ENCODE results near the gene SUSD2. TPM values are rescaled to one million over a fixed set of nuclear protein-coding genes. Genes with fewer than 3 reads are reported as not detected.

The SUSD2 gene
- polyA plus RNA-seq, 1 of the 3 experiments (the other 2 are of a cell fraction): 0.82 TPM

DNA sequence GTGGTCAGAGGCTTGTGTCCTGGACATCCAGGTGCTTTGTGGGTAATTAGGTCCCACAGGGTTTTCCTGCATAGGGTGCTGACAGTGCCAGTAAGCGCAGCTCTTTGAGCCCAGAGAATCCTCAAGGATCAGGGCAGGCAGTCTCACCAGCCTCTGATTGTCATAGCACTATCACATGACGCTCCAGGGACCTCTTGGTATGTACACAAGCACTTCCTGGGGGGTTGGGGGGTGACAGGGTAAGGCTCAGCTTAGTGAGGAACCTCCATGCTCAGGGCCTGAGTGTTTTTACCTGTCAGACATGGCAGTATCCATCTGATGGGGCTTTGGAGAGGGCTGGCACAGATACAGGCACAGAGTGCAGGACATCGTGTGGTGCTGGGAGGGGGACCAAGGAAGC is 27.9 kb upstream of the SUSD2 start:
- no peak for DNase-seq
- peaks cover 15 to 33% of the 10 kb centered on the region in 2 experiments; a peak in 3 of 4 replicates for H3K4me1 ChIP-seq (ENCODE audit: control insufficient read depth in 1 of 2, insufficient read depth in 2 of 2, low read depth in 1 of 2, low read length in 1 of 2)
- H3K27me3 ChIP-seq (ENCODE audit: insufficient read depth): no peaks in the 10 kb centered on the region
- WGBS (ENCODE audit: low lambda C conversion rate): 79% methylated on average over 2 of the region's 3 CpGs
- TF ChIP-seq, protein P1, sequence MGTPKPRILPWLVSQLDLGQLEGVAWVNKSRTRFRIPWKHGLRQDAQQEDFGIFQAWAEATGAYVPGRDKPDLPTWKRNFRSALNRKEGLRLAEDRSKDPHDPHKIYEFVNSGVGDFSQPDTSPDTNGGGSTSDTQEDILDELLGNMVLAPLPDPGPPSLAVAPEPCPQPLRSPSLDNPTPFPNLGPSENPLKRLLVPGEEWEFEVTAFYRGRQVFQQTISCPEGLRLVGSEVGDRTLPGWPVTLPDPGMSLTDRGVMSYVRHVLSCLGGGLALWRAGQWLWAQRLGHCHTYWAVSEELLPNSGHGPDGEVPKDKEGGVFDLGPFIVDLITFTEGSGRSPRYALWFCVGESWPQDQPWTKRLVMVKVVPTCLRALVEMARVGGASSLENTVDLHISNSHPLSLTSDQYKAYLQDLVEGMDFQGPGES (IDR thresholded peaks at IDR 0.05; ENCODE audit: low read depth, low read length): no peak
- TF ChIP-seq TAF1 (IDR thresholded peaks at IDR 0.05; ENCODE audit: borderline replicate concordance, low read depth, low read length) (no peak), RXRA (IDR thresholded peaks at IDR 0.05; ENCODE audit: borderline replicate concordance, low read depth) (no peak), SIN3A (IDR thresholded peaks at IDR 0.05; ENCODE audit: borderline replicate concordance, low read depth, low read length) (no peak), CHD2 (IDR thresholded peaks at IDR 0.05; ENCODE audit: low read length, partially characterized antibody) (no peak), FOXJ3 (CRISPR knock-in tag; IDR thresholded peaks at IDR 0.05) (no peak), EZH2phosphoT487 (IDR thresholded peaks at IDR 0.05; ENCODE audit: borderline replicate concordance, low read depth) (no peak), RFX5 (IDR thresholded peaks at IDR 0.05; ENCODE audit: low read length) (no peak), FOSL2 (IDR thresholded peaks at IDR 0.05; ENCODE audit: borderline replicate concordance, low read depth) (no peak), EP300 (IDR thresholded peaks at IDR 0.05; ENCODE audit: borderline replicate concordance in 1 of 2, low read depth in 1 of 2, low read length in 1 of 2) (no peak), ELF1 (IDR thresholded peaks at IDR 0.05) (no peak), SMC3 (IDR thresholded peaks at IDR 0.05; ENCODE audit: low read depth, low read length) (no peak), GABPA (IDR thresholded peaks at IDR 0.05; ENCODE audit: low read depth) (no peak), NFIC (IDR thresholded peaks at IDR 0.05; ENCODE audit: borderline replicate concordance) (no peak), GATA2 (CRISPR knock-in tag; IDR thresholded peaks at IDR 0.05) (no peak), RAD21 (IDR thresholded peaks at IDR 0.05; ENCODE audit: low read length) (no peak)
- TF ChIP-seq, protein P2, sequence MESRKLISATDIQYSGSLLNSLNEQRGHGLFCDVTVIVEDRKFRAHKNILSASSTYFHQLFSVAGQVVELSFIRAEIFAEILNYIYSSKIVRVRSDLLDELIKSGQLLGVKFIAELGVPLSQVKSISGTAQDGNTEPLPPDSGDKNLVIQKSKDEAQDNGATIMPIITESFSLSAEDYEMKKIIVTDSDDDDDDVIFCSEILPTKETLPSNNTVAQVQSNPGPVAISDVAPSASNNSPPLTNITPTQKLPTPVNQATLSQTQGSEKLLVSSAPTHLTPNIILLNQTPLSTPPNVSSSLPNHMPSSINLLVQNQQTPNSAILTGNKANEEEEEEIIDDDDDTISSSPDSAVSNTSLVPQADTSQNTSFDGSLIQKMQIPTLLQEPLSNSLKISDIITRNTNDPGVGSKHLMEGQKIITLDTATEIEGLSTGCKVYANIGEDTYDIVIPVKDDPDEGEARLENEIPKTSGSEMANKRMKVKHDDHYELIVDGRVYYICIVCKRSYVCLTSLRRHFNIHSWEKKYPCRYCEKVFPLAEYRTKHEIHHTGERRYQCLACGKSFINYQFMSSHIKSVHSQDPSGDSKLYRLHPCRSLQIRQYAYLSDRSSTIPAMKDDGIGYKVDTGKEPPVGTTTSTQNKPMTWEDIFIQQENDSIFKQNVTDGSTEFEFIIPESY (IDR thresholded peaks at IDR 0.05; ENCODE audit: borderline replicate concordance, low read depth): no peak
- TF ChIP-seq, protein P3, sequence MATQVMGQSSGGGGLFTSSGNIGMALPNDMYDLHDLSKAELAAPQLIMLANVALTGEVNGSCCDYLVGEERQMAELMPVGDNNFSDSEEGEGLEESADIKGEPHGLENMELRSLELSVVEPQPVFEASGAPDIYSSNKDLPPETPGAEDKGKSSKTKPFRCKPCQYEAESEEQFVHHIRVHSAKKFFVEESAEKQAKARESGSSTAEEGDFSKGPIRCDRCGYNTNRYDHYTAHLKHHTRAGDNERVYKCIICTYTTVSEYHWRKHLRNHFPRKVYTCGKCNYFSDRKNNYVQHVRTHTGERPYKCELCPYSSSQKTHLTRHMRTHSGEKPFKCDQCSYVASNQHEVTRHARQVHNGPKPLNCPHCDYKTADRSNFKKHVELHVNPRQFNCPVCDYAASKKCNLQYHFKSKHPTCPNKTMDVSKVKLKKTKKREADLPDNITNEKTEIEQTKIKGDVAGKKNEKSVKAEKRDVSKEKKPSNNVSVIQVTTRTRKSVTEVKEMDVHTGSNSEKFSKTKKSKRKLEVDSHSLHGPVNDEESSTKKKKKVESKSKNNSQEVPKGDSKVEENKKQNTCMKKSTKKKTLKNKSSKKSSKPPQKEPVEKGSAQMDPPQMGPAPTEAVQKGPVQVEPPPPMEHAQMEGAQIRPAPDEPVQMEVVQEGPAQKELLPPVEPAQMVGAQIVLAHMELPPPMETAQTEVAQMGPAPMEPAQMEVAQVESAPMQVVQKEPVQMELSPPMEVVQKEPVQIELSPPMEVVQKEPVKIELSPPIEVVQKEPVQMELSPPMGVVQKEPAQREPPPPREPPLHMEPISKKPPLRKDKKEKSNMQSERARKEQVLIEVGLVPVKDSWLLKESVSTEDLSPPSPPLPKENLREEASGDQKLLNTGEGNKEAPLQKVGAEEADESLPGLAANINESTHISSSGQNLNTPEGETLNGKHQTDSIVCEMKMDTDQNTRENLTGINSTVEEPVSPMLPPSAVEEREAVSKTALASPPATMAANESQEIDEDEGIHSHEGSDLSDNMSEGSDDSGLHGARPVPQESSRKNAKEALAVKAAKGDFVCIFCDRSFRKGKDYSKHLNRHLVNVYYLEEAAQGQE (IDR thresholded peaks at IDR 0.05; ENCODE audit: low read depth, low read length): no peak
- TF ChIP-seq, protein P4, sequence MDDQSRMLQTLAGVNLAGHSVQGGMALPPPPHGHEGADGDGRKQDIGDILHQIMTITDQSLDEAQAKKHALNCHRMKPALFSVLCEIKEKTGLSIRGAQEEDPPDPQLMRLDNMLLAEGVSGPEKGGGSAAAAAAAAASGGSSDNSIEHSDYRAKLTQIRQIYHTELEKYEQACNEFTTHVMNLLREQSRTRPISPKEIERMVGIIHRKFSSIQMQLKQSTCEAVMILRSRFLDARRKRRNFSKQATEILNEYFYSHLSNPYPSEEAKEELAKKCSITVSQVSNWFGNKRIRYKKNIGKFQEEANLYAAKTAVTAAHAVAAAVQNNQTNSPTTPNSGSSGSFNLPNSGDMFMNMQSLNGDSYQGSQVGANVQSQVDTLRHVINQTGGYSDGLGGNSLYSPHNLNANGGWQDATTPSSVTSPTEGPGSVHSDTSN (IDR thresholded peaks at IDR 0.05): no peak
- H3K9ac ChIP-seq: no peak overlapping the region
- H4K20me1 ChIP-seq (ENCODE audit: insufficient read depth): no peaks in the 10 kb centered on the region
- no peak overlapping the region for H3K4me2 ChIP-seq
- no peaks in the 10 kb centered on the region for H3K9me2 ChIP-seq
- peaks cover 14% of the 10 kb centered on the region for H3K79me2 ChIP-seq (ENCODE audit: insufficient read depth)
- H2AFZ ChIP-seq (ENCODE audit: low read depth): no peak overlapping the region
- H3K36me3 ChIP-seq (replicated peaks in 1 of 2; ENCODE audit: control insufficient read depth in 1 of 2, insufficient read depth in 2 of 2, low read length in 1 of 2): peaks cover 0 to 5% of the 10 kb centered on the region in 2 experiments
- CTCF ChIA-PET: interaction anchor here (0.7 to 5.6 kb wide), 4 partner anchors 21 to 93 kb away, joined by 3 to 46 read pairs (median 4); no protein-coding TSS in a partner anchor
- H3F3A ChIP-seq (replicated peaks; ENCODE audit: insufficient read depth): no peaks in the 10 kb centered on the region
- no peak overlapping the region for H3K27ac ChIP-seq (ENCODE audit: low read depth in 2 of 2, low read length in 1 of 2)
- POLR2A ChIA-PET: no interaction called here
- H3K4me3 ChIP-seq (ENCODE audit: low read depth in 2 of 2, low read length in 1 of 2): no peak overlapping the region
- H3K9me3 ChIP-seq: no peaks in the 10 kb centered on the region

All from SK-N-SH (cell line).